HTR-8/SVneo (cell line): ENCODE data around the gene SLC24A4.
"Not testable (repeated sequence)": the region's sequence is repeated elsewhere in the genome, so short reads cannot be mapped to it uniquely, and the experiment has no call there.

Experiments used
- DNase-seq: peaks from one replicate; pipeline ENCODE4 v3.0.0; 2011; ENCODE audit warnings: low spot score, mixed read lengths; ENCODE audit not compliant: insufficient read length
- FAIRE-seq: peaks from 2 replicates; lab custom pipeline; 2011; peaks lifted over from hg19 to GRCh38; lab: Jason Lieb, UNC

SLC24A4 gene

DNA sequence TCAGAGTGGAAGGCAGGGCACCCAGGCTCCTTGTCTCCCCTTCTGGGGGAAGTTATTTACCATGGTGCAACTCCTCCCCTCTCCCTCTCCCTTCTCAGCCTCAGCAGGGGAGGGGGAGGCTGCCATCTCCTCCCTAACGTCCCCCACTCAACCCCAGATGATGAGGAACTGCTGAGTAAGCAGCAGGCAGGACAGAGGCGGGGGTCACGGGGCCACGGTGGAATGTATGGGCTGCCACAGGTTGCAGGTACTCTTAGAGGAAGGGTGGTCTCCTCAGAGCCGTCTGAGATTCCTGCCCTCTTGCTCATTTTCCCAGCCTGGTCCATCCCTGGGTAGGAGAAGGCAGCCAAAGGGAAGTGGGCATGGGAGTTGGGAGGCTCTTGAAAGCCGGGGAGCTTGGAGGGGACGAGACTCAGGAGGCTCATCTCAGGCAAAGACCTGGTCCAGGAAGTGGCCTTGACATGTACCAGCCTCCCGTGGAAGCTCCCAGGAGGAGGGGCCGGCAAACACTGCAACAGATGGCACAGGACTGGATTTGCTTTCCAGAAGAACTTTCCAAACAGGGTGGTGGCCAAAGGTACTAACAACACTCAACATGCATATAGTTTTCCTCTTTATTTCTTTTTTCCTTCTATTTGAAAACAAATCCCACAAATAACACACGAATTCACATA lies 209.7 kb downstream of the SLC24A4 start:
- no peak for FAIRE-seq
- DNase-seq: no peak

DNA sequence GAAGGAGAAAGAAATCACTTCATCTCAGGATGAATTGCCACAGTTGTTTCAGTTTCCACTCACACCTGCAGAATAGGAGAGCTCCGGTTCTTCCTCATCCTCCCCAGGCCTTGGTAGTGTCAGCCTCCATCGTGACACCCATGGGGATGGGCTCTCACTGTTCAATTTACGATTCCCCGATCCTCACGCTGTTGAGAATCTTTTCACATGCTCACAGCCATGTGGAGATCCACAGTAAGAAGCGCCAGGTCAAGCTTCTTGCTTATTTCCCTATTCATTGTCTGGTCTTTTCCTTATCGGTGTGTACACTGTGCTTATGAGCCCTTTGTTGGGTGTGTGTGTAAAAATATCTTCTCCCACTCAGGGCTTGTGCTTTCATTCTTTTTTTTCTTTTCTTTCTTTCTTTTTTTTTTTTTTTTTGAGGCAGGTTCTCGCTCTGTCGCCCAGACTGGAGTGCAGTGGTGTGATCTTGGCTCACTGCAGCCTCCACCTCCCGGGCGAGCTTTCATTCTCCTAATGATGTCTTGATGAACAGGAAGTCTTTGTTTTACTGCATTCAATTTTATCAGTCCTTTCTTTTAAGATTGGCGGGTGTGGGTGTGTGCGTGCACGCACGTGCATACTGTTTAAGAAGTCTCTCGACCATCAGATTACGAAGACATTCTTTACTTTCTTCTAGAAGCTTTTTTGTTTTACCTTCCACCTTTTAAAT lies 212.1 kb downstream of the SLC24A4 start:
- no peak for DNase-seq
- no peak for FAIRE-seq

DNA sequence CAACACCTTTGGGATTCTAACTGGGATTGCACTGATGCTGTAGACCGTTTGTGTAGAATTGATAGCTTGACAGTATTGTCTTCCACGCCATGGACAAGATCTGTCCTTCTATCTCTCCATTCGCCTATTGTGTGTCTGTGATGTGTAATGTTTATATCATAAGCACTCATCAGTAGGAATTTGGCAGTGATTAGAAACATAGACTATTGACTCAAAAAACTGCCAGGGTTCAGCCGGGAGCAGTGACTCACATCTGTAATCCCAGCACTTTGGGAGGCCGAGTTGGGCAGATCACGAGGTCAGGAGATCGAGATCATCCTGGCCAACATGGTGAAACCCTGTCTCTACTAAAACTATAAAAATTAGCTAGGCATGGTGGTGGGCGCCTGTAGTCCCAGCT lies 213.3 kb downstream of the SLC24A4 start:
- peak; percentile 38 for DNase-seq
- FAIRE-seq: not testable (repeated sequence)

DNA sequence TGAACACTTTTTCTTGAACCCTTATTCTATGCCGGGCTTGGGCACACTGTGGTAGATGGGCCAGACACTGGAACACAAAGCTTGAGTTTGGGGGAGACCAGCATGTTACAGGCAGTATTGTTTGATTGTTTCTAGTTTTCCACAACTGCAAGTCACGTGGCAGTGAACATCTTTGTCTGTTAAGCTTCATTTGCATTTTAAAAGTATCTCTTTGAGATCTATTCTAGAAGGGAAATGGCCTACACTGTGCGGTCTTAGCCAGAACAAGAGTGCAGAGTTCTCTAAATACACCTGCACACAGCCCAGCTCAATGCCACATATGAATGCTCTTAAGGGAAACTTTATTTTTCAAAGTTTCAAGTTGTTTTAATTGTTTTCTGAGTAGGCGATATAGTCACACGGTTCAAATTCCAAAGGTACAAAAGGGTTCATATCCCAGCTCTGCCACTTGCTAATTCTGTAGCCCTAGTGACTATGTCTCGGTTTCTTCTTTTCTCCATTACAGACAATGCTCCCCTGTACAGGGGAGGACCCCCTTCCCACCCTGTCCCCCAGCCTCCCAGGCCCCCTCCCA lies 215.5 kb downstream of the SLC24A4 start:
- FAIRE-seq (no peak), DNase-seq (no peak)

DNA sequence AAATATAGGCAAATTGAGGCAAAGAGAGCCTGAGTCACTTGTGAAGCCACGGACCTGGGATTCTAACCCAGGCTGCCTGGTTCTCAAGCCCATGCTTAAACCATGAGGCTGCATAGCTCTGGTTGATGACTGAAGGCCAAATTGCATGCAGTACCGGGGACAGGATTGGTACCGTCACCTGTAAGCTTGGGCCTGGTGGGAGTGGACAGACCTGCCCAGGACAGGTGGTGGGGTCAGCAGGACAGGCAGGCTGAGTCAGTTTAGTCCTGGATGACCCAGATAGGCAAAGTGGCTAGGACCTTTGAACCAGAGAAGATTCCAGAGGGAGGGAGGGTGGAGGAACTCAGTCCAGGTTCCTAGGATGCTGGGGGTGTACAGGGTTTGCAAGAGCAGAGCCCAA lies 216.5 kb downstream of the SLC24A4 start:
- DNase-seq (no peak), FAIRE-seq (peak; percentile 31)

DNA sequence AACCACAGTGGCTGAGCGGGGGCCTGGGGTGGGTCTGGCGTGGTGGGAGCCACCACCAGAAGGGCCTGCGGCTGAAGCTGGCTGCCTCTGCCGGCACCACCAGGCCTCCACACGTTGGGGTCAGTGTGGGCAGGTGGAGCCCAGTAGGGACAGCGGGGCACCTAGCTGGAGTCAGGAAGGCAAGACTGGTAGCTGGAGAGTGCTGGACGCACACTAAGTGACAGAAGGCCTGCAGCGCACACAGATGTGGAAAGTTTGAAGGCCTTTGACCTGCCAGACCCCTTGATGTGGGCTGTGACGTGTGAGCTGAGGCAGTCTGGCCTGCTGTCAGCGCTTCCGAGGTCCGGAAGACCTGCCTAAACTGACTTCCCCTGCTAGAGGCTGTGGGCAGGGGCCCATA lies 216.9 kb downstream of the SLC24A4 start:
- DNase-seq: no peak
- FAIRE-seq: no peak

DNA sequence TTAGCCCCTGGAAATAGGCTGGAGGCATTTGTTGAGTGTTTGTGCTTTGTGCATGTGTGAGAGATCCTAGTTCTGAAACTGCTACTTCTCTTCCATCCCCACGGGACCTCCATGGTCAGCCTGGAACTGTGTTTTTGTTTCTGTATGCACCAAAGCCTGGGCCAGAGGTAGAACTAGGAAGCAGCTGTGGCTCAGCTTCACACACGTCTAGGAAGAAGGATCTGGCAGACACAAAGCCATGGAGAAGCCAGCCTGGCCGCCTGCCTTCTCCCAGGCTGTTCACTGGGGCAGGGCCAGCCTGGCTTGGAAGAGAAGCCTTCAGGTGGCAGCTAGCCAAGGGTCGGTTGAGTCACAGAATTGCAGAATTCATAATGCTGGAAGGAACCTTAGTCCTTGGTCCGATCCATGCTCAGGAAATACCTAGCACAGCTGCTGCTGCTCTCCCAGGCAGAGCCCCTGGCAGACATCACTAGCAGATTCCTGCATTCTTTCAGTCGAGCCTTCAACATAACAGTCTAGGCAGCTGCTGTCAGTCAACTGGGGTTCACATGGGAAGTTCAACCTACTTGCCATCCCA lies 217.6 kb downstream of the SLC24A4 start:
- no peak for FAIRE-seq
- peak; percentile 73 for DNase-seq

DNA sequence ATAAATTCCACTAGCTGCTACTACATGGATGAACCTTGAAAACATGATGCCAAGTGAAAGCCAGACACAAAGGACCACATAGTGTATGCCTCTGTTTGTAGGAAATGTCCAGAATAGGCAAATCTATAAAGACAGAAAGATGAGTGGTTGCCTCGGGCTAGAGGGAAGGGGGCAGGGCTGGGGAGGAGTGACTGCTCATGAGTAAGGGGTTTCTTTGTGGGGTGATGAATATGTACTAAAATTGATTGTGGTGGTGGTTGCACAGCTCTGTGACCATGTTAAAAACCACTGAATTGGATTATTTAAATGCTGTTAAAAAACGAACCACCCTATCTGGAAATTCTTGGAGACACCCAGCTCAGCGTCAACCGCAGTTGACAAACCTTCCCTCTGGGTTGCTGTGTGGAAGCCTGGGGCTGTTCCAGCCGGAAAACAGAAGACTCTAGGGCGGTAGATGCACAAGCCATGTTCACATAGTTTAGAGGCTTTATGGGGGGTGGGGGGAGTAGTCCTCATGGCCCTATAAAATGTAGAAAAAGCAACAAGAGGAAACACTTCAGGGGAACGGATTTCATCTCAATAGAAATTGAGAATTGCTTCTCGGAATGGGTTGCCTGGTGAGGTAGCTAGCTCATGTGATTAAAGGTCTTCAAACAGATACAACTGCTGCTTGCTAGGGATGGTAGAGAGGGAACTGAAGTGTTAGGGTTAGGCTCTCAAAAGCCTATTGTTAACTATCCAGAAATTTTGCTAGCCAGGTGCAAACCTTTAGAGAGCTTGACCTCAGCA lies 220.0 kb downstream of the SLC24A4 start:
- FAIRE-seq: no peak
- no peak for DNase-seq

DNA sequence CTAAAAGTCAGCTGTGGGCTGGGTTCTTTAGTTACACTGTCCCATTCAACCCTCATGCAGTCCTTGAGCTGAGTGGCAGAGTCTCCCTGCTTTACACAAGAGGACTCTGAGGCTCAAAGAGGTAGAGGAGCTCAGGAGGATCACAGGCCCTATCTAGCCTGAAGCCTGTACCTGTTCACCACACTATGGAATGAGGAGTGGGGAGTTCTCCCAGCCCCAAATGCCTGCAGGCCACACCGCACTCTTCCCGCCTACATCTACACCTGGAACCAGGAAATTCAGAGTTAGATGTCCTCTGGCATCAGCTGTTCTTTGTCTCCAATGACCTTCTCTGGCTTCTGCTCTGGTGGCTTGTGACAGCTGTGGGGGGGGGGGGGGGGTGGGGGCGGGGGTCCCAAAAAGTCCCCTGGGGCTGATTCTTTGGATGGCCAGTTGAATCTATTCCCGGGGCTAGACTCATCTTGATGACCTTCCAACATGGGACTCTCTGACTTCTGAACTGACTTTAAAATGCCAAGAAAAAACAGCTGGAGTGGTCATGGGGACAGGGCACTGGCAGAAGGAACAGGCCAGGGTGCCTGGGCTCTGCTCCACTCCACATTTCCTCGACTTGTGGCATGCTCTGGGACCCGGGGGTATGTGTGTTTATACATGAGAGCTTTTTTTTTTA lies 221.2 kb downstream of the SLC24A4 start:
- FAIRE-seq (no peak), DNase-seq (no peak)

DNA sequence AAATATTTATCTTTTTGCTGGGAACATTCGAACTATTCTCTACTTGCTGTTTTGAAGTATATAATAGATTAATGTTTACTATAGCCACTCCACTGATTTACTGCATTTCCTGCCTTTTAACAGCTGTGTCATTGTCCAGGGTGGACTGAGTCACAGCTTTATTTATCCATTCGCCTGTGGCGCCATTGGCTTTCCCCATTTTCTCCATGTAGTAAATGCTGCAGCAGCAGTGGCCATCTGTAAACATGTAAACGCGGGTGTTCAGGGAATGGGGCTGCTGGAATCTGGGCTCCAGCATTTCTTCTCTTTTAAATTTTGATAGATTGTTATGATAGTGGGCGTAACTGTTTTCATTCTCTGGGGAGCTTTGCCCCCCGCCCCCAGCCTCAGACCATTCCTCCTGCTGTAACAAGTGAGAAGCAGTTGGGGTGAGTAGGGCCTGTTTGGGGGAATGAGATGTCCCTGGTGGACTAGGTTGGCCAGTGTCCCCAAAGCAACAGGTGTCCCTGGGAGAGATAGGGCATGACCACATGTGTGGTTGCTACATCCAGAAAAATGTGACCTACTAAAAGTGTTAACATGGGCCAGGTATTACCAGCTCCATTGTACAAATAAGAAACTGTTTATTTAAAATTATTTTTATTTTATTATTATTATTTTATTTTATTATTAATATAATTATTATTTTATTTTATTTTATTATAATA lies 223.5 kb downstream of the SLC24A4 start:
- DNase-seq (no peak), FAIRE-seq (no peak)

DNA sequence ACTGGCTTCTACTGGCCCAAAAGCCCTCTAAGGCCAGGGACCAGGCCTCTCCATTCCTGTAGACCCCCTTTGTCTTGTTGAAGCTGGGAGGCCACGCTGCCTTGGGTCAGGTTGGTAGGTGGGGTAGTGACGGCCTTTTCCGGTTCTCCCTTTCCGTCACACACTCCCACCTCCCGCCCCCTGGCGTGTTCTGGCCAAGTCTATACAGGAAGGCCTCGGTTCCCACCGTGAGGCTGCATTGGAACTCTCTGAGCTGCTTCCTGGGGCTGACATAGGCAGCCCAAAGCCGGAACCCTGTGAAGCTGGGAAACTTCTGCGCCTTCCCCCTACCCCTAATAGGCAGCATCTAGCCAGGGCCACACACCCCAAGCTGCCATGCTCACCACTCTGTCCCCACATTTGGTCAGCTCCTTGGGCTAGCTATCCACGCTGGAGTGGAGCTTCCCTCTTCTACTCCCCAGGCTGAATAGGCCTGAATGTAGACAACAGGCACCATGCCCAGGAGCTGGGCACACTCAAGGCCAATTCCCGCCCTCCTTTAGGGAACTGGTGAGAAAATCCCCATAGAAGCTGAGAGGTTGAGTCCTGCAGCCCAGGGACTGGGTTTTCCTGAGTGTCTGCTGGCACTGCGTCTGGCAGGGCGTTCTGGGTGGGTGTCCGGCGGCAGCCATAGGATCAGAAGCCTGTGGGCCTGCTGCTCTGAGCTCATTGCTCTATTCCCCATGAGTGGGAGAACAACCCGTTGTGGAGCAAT lies 226.3 kb downstream of the SLC24A4 start:
- FAIRE-seq (no peak), DNase-seq (no peak)

DNA sequence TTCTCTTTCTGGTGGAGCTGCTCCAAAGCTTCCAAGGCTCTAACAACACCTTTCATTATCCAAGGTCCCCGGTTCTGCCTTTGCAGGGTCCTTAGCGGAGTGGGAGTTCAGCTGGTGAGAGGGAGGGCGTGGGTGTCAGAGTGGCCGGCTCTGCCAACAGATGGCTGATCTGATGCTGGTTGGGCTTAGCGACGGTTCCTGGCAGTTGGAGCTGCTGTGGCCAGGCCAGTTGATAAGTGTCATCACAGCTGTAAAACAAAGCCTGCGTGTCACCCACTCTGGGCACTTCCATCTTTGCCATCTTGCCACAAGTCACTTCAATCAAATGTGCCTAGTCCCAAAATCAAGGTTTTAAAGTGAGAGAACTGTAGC lies 226.9 kb downstream of the SLC24A4 start:
- no peak for FAIRE-seq

More for the DNA sequence above, 226.9 kb downstream of the SLC24A4 start:
- no peak for DNase-seq
